GM10248 (cell line): ENCODE data around the gene HOMER2.
A peak's percentile ranks its signal among the peaks of the same experiment; 100 is the strongest.

Source experiments
- CTCF ChIA-PET: fragments of 300-600 bp; sonication (Branson Sonifier 250); formaldehyde crosslinking; extraction: SDS; loops from one replicate; lab custom pipeline; 2021; ENCODE audit warnings: antibody characterized with exemption; lab: Yijun Ruan, JAX
- POLR2A ChIA-PET: fragments of 350-650 bp; sonication (Branson Sonifier 250); formaldehyde crosslinking; extraction: SDS; loops from one replicate; lab custom pipeline; 2020; ENCODE audit warnings: antibody characterized with exemption; lab: Yijun Ruan, JAX
- DNase-seq: peaks from one replicate; pipeline ENCODE4 v3.0.0; 2012; ENCODE audit errors: extremely low spot score
- TF ChIP-seq, protein P1 (sequence below): IDR thresholded peaks from 2 replicates; pipeline ENCODE4 v1.5.1; 2012; ENCODE audit warnings: mild to moderate bottlenecking, low read depth; ENCODE audit errors: extremely low read depth, missing control alignments, control extremely low read depth

Gene HOMER2

DNA sequence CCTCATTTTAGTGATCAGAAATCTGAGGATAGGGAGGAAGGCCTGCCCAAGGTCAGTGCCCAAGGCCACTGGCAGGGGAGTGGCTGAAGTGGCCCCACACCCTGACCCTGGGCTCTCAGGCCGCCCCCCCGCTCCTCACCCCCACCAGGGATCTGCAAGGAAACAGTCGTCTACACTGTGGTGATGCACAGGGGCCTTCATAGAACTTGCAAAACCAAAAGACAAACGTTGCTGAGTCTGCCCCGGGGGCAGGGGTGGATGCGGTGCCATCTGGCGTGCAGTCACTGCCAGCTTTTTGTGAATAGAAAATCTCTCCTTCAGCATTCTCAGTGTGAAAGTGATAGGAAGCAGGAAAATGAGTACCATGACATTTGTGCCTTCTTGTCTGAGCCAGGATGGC lies 101.8 kb downstream of the HOMER2 start:
- POLR2A ChIA-PET = no interaction called here
- TF ChIP-seq, protein P1, sequence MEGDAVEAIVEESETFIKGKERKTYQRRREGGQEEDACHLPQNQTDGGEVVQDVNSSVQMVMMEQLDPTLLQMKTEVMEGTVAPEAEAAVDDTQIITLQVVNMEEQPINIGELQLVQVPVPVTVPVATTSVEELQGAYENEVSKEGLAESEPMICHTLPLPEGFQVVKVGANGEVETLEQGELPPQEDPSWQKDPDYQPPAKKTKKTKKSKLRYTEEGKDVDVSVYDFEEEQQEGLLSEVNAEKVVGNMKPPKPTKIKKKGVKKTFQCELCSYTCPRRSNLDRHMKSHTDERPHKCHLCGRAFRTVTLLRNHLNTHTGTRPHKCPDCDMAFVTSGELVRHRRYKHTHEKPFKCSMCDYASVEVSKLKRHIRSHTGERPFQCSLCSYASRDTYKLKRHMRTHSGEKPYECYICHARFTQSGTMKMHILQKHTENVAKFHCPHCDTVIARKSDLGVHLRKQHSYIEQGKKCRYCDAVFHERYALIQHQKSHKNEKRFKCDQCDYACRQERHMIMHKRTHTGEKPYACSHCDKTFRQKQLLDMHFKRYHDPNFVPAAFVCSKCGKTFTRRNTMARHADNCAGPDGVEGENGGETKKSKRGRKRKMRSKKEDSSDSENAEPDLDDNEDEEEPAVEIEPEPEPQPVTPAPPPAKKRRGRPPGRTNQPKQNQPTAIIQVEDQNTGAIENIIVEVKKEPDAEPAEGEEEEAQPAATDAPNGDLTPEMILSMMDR = no peak
- no peak for DNase-seq
- CTCF ChIA-PET = interaction anchor here (1.0 to 5.8 kb wide), 6 partner anchors 10 to 151 kb away, joined by 3 to 60 read pairs (median 4); no protein-coding TSS in a partner anchor

DNA sequence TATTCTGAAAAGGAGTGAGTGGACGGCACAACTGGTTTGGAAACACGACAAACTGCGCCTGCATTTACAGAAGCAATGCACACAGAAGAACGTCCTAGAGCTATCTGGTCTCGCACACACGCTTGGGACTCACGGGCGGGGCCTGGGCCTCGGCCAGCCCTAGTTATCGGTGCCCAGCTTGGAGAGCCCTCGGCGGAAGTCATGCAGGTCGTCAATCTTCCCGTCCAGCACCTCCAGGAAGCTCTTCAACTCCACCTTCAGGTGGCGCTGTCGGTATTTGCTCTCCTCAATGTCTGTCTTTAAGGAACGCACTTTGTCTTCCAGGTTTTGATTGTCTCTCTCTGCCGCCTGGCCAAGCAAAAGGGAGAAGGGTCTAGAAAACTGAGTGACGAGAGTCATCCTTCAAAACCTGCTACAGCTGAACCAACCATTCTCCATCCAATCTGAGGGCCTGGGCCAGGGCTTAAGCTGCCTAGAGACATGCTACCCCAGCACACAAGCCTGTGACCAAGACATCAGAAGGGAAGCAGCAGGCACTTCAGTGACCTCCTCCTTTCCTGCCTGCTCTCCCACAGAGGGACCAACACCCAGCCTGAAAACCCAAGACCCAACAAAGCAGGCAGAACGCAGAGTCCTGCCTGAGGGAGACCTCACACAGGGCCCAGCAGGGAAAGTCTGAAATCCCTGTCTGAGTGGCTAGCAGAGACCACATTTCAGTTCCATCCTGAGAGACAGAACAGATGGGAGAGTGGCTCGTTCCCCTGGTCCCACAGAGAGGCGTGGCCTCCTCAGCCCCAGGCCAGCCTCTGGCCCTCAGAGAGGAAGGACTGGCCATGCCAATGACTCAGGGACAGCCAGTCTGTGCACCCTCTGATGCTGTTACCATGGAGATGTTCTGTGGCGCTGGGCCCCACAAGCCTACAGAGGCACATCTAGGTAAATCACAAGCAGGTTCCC lies 102.7 kb downstream of the HOMER2 start:
- TF ChIP-seq, protein P1 = peak; percentile 70
- peak; percentile 78 for DNase-seq
- ChIA-PET POLR2A (no interaction called here), CTCF (interaction anchor here (0.8 to 5.8 kb wide), 16 partner anchors 9 to 399 kb away, joined by 3 to 60 read pairs (median 4); partner anchors contain the start of gene C15orf40)

DNA sequence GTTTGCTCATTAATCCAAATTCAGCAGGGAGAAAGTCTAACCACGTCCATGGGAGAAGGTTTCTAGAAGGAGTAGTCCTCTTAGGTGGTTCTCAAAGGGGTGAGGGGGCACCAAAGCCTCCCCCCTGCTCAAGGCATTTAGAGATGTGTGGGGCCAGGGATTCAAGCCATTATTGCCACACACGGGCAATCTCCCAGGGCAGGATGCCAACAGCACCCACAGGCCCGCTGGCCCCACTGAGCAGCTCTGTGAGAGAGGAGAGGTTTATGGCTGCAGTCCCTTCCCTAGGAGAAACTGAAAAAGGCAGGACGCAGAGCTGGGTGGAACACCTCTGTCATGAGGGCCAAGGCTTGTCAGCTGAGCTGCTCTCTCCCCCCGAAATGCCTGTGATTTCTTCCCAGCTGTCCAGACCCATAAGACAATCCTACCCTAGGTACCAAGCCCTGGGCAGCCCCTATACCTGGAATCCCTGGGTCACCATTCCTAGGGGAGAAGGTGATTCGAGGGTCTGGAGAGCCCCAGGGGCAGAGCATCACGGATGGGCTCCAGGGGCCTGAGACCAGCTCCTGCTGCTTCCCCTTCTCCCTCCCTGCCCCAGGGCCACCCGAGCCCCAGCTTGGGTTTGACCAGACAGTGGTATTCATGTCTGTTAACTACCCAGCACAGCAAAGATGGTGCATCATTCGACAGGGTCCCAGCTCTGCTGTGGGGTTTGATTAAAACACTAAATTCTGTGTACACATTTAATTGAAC lies 104.1 kb downstream of the HOMER2 start:
- no peak for DNase-seq
- TF ChIP-seq, protein P1 = no peak
- CTCF ChIA-PET = interaction anchor here (0.8 to 5.8 kb wide), 8 partner anchors 12 to 162 kb away, joined by 3 to 60 read pairs (median 6); partner anchors contain the start of gene C15orf40
- POLR2A ChIA-PET = no interaction called here

DNA sequence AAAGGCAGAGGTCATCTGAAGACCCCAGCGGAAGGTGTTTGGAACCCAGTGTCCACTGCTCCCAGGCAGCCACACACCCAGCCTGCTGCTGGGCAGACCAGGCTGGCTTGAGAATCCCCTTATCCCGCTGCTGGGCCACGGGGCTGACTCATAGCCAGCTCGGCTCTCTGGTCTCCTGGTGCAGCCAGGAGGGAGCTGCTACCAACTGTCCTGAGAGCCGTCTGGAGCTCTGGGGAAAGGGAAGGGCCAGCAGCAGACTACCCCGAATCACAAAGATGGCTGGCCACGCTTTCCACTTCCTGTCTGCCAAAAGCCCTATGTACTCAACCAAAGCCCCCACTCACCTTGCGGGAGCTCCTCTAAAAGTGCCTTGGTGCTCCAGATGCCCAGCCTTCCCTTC lies 104.8 kb downstream of the HOMER2 start:
- TF ChIP-seq, protein P1 = no peak
- ChIA-PET POLR2A (no interaction called here), CTCF (interaction anchor here (1.0 to 5.8 kb wide), 3 partner anchors 12 to 154 kb away, joined by 3 to 60 read pairs (median 14); no protein-coding TSS in a partner anchor)
- no peak for DNase-seq

DNA sequence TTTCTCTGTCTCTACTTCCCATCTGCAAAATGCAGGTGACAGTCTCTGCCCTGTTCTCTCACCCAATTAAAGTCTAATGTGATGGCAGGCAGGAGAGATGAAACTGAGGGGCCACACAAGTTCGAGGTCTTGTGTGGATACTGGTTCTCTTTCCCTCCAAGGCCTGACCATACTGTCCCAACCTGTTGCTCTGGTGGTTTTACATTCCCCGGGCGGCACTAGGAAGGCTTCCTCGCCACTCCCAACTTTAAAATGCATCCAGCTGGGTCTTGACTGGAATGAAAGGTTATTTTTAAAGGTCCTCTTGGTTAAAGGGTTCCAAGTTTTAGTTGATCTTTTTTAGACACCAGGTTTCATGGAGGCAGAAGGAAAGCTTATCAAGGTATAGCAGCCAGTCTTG lies 105.9 kb downstream of the HOMER2 start:
- ChIA-PET POLR2A (no interaction called here), CTCF (interaction anchor here (0.8 to 0.9 kb wide), 2 partner anchors 9 to 153 kb away, joined by 3 to 4 read pairs; no protein-coding TSS in a partner anchor)
- TF ChIP-seq, protein P1 = no peak
- no peak for DNase-seq

DNA sequence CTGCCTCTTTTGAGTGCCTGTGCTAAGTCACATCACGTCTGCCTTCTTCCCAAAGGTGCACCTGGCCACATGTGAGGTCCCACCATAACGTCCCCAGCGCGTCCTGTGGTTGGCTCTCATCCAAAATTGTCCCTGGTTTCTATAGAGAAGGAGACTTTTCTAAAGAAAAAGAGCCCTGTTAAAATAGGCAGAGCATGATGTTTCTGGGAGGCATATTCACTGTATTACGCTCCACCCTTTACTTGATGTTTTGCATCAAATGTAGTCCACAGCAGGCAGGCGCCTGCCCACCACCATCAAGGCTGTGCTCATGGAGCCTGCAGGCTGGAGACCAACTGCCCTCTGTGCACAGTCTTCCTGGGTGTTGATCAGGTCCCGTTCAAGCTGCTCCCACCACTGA lies 106.8 kb downstream of the HOMER2 start:
- no peak for DNase-seq
- ChIA-PET POLR2A (no interaction called here), CTCF (interaction anchor here (1.1 kb wide), 2 partner anchors 34 to 154 kb away, joined by 3 read pairs; no protein-coding TSS in a partner anchor)
- TF ChIP-seq, protein P1 = no peak
